ENCODE data around the gene RUVBL2.
A peak's percentile ranks its signal among the peaks of the same experiment; 100 is the strongest.

The RUVBL2 gene

DNA sequence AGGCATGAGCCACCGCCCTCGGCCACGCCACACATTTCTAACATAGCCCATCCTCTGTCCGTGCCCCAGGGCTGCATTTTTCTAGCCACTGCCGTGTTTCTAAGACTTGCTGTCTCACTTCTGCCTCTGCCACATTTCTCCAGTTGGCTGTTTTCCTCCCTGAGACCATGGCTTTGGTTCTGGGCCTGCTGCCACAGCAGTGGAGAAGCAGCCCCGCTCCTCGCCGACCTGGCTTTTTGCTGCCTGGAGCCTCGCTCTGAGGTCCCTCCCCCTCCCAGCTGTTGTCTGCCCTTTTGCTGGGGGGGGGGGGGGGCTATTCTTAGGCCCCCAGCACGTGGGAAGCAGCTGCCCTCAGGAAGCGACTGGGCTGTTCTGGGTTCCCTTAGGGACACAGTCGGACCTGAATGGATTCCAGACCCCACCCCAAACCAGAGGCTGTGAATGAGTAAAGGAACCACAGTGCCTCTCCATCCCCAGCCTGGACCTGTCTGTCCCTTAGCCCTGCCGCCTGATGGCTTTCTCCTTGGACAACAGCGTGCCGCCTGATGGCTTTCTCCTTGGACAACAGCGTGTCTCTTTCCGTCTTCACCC, 3.9 kb upstream of the RUVBL2 start:
- no peak for DNase-seq

- DNase-seq = no peak
Observed at GRCh38 chr19:48990400-48990799, 3.3 kb upstream of the RUVBL2 start.

GRCh38 chr19:48991011-48991609, 2.6 kb upstream of the RUVBL2 start:
- no peak for DNase-seq

GRCh38 chr19:48991873-48992580, 1.7 kb upstream of the RUVBL2 start:
- peak; percentile 92 for DNase-seq

DNA sequence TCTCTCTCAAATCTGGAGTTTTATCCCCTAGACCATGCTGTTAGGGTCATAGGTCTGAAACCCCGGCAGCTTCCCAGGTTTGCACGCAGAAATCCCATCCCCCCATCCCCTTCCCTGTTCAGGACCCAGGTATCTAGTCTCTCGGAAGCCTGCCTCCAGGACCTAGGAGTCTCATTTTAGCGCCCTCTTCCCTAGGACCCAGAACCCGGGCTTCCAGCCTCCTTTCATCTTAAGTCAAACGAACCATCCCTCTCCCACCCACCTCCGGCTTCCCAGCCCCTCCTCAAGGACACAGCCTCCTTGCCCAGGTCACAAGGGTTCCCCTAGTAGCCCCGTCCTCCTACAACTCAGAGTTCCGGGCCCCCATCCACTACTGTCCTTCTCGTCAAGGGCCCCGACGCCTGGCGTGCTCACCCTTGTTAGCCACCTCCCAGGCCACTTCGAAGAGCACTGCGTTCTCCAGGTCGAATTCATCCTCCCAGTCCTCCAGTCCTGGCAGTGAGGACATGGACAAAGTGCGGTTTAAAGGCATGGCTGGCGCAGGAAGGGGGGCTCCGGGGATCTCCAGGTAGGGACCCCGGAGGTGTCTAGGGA, 1.0 kb upstream of the RUVBL2 start:
- DNase-seq = peak in 1 of 3 donors; percentile 27

GRCh38 chr19:48994035-48994386, 324 bp downstream of the RUVBL2 start:
- no peak for DNase-seq

DNA sequence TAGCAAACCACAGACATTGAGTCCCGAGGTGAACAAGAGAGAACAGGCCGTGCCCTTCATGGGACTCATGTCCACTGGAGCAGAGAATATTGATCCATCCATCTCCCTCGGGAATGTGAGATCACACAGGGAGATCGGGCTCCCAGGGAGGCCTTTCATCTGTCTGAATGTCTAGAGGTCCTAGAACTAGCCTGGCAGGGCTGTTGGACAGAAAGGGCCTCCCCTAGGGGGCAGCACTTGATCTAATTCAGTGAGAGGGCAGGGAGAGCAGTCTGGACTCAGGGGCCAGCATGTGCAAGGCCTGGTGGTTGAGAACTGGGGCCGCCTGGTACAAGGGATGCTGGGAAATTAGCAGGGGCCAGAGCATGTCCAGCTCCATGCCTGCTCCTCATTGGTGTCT, 4.3 kb downstream of the RUVBL2 start:
- peak; percentile 70 to 90 (median 74) for DNase-seq

DNA sequence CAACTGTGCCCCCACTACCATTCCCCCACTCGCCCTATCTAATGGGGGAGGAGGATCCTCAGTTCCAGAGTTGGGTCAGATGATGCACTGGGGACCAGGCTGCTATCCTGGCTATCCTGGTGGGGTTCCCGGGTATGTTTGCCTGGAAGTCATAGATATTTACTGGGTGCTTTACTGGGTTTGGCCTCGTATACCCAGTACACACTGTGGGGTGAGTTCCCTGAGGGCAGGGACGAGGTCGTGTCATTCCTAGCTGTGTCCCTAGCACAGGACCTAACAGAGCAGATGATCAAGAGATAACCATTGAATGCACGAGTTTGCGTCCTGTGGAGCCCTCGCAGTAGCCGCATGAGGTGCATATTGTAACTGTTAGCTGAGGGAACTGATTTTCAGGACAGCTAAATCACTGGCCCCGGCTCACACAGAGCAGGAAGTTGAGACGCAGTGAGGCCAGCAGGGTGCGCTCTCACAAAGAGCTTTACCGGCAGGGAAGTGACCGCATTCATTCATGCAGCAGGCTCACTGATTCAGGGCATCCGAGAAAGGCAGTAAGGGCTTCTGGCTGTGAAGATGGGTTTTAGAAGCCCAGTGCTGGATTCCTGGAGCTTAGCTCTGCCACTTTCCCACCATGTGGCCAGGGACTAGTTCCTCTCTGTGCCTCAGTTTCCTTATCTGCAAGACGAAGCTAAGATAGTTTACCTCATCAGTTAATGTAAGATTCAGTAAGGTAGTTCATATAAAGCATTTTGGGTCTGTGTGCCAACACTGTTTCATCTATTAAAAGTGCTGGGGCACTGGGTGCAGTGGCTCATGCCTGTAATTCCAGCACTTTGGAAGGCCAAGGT, 6.0 kb downstream of the RUVBL2 start:
- peak; percentile 72 to 82 (median 78) for DNase-seq

DNA sequence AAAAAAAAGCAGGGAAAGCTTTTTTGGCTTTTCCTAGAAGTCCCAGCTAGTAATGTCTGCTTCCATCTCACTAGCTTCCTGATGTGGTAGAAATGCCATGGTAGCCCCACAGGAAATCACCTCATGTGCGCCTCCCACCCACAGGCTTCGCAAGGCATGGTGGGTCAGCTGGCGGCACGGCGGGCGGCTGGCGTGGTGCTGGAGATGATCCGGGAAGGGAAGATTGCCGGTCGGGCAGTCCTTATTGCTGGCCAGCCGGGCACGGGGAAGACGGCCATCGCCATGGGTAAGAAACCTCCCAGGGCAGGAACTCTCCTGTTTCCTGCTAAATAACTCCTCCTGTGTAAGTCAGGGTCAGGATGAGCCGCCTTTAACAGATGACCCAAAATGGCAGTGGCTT, 10.4 kb downstream of the RUVBL2 start:
- no peak for DNase-seq

GRCh38 chr19:49004964-49005614, 11.4 kb downstream of the RUVBL2 start:
- no peak for DNase-seq

- no peak for DNase-seq
Observed at GRCh38 chr19:49006905-49007304, 13.2 kb downstream of the RUVBL2 start.

DNA sequence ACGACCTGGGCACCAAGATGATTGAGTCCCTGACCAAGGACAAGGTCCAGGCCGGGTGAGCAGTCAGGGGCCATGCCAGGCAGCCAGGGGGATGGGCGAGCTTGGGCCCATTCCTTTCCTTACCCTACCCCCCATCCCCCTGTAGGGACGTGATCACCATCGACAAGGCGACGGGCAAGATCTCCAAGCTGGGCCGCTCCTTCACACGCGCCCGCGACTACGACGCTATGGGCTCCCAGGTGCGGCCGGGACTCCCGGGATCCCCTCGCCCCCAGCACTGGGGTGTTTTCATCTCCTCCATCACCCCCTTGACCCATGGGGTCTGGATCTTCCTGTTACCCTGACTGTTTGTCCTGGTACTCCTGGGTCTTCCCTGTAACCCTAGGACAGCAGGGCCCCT, 16.1 kb downstream of the RUVBL2 start:
- DNase-seq = no peak

GRCh38 chr19:49010453-49010852, 16.8 kb downstream of the RUVBL2 start:
- DNase-seq = no peak

DNA sequence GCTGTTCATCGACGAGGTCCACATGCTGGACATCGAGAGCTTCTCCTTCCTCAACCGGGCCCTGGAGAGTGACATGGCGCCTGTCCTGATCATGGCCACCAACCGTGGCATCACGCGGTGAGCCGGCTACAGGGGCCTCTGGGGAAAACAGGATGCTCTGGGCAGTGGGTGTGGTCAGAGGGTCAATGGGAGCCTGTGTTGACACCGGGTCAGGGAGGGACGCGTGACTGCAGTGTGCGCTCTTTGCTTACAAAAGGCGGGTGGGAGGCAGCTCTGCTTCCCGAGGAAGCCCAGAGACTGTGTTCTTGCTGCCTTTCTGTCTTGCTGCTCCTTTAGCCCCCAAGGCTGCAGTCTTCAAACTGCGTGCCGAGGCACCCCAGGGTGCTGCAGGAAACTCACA, 17.5 kb downstream of the RUVBL2 start:
- DNase-seq = no peak

- DNase-seq = no peak
Observed at GRCh38 chr19:49014123-49014869, 20.6 kb downstream of the RUVBL2 start.

DNA sequence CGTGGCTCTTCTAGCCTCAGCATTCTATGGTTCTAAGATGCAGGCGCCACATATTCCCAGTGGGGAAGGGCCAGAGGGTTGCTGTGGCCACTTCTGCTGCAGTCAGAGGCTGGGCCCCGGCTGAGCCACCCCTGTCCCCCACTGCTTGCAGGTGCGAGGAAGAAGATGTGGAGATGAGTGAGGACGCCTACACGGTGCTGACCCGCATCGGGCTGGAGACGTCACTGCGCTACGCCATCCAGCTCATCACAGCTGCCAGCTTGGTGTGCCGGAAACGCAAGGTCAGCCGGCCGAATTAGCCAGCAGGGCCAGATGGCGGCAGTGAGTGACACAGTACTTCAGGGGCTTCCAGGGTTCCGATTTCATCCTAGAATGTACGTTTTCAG, 21.2 kb downstream of the RUVBL2 start:
- DNase-seq = no peak

GRCh38 chr19:49016067-49016839, 22.6 kb downstream of the RUVBL2 start:
- no peak for DNase-seq

DNA sequence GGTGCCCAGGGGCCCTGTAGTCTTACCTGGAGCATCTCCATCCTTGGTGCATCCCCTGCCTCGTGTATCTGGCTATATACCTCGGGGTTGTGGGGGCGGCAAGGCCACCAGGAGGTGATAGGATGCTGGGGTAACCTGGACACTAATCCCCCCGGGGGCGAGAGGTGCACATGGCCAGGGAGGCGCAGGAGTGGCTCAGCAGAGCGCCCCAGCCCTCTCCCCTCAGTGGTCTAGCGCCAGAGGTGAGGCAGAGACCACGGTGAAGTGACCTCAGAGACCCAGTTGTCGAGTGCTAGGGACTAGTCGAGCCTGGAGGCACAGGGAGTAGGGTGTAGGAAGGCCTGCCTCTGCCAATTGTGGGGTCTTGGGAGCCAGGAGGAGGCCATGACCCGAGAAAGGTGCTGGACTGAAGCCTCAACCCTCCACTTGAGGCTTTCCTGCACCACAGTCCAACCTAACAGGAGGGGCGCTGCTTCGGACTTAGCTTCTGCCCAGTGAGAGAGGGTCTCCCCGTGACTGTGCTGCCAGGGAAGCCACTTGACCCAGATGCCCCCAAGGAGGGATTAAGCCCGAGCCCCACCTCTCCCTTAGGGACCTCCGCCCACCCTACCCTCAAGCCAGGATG, 23.5 kb downstream of the RUVBL2 start, which contains the start of gene LHB:
LHB (minus strand) TSS at position 51 of the 625 bp plus-strand sequence; CDS start at position 41, 10 bp downstream.
- DNase-seq = no peak

GRCh38 chr19:49017666-49018351, 24.1 kb downstream of the RUVBL2 start:
- peak; percentile 64 to 77 (median 70) for DNase-seq
